ENCODE data around the gene TRAF3.
"Not testable (repeated sequence)": the region's sequence is repeated elsewhere in the genome, so short reads cannot be mapped to it uniquely, and the experiment has no call there.

The TRAF3 gene

GRCh38 chr14:102831163-102831804 is 54.0 kb downstream of the TRAF3 start:
- no peak for DNase-seq

GRCh38 chr14:102833341-102833740 is 56.1 kb downstream of the TRAF3 start:
- DNase-seq = no peak

- DNase-seq = no peak
Observed at GRCh38 chr14:102833991-102834390, 56.7 kb downstream of the TRAF3 start.

GRCh38 chr14:102835959-102836358 is 58.7 kb downstream of the TRAF3 start:
- DNase-seq = no peak

- not testable (repeated sequence) for DNase-seq
Observed at GRCh38 chr14:102837120-102837519, 59.9 kb downstream of the TRAF3 start.

- no peak for DNase-seq
Observed at GRCh38 chr14:102838501-102838900, 61.3 kb downstream of the TRAF3 start.

- no peak for DNase-seq
Observed at GRCh38 chr14:102840115-102840514, 62.9 kb downstream of the TRAF3 start.

GRCh38 chr14:102840771-102841528 is 63.7 kb downstream of the TRAF3 start:
- DNase-seq = no peak

GRCh38 chr14:102848830-102849525 is 71.7 kb downstream of the TRAF3 start:
- DNase-seq = peak; percentile 54

- peak; percentile 54 for DNase-seq
Observed at GRCh38 chr14:102849526-102850379, 72.5 kb downstream of the TRAF3 start.

GRCh38 chr14:102853648-102854047 is 76.4 kb downstream of the TRAF3 start:
- DNase-seq = no peak

GRCh38 chr14:102854091-102854703 is 76.9 kb downstream of the TRAF3 start:
- no peak for DNase-seq

GRCh38 chr14:102856179-102856578 is 78.9 kb downstream of the TRAF3 start:
- DNase-seq = no peak

GRCh38 chr14:102857444-102857843 is 80.2 kb downstream of the TRAF3 start:
- no peak for DNase-seq

GRCh38 chr14:102859911-102860310 is 82.7 kb downstream of the TRAF3 start:
- no peak for DNase-seq

GRCh38 chr14:102862154-102862773 is 85.0 kb downstream of the TRAF3 start:
- no peak for DNase-seq

GRCh38 chr14:102863381-102863780 is 86.1 kb downstream of the TRAF3 start:
- no peak for DNase-seq

GRCh38 chr14:102865916-102866315 is 88.7 kb downstream of the TRAF3 start:
- DNase-seq = not testable (repeated sequence)

GRCh38 chr14:102866982-102867761 is 89.9 kb downstream of the TRAF3 start:
- DNase-seq = no peak

- DNase-seq = no peak
Observed at GRCh38 chr14:102867826-102868580, 90.8 kb downstream of the TRAF3 start.

All from SHP77 treated with DMSO at 0.1 percent for 48 hours (cell line).